Gastroesophageal sphincter (tissue), 4 donors: ENCODE data around the gene RIPOR3. TPM values are rescaled to one million over a fixed set of nuclear protein-coding genes. Genes with fewer than 3 reads are reported as not detected.
A peak's percentile ranks its signal among the peaks of the same experiment; 100 is the strongest.

Experiments
- ATAC-seq: fragments of 150-250 bp; one replicate; pipeline ENCODE4 v1.9.1; 2016; ENCODE audit warnings: mild to moderate bottlenecking, moderate library complexity
- H3K27ac ChIP-seq, 4 donors: fragments of 200-600 bp; sonication (generic) in 3 of 4; 1 replicate in 3 of 4; 2 replicates in 1 of 4; pipeline ENCODE4 v1.5.1; 2016 to 2019
- H3K27me3 ChIP-seq: fragments of 200-600 bp; sonication (generic); one replicate; pipeline ENCODE4 v1.5.1; 2019
- H3K36me3 ChIP-seq, 2 donors: fragments of 200-600 bp; sonication (generic); one replicate each; pipeline ENCODE4 v1.5.1; 2019; ENCODE audit warnings: control low read depth in 1 of 2
- H3K4me1 ChIP-seq, 3 donors: fragments of 200-600 bp; sonication (generic); 1 replicate in 2 of 3; 2 replicates in 1 of 3; pipeline ENCODE4 v1.5.1; 2016 to 2019; ENCODE audit warnings: control low read depth in 2 of 3
- H3K4me3 ChIP-seq, 2 donors: fragments of 200-600 bp; sonication (generic); one replicate each; pipeline ENCODE4 v1.5.1; 2019; ENCODE audit warnings: mild to moderate bottlenecking in 1 of 2, moderate library complexity in 1 of 2
- H3K9me3 ChIP-seq, 3 donors: fragments of 200-600 bp; sonication (generic); one replicate each; pipeline ENCODE4 v1.5.1; 2017 to 2019; ENCODE audit warnings: control low read depth in 2 of 3
- CTCF ChIP-seq, 4 experiments: fragments of 200-600 bp in 2 of 4; fragments of 450-650 bp in 2 of 4; sonication (generic) in 1 of 4; IDR thresholded peaks; one replicate each; pipeline ENCODE4 v1.5.1; 2017 to 2019; ENCODE audit warnings: antibody characterized with exemption in 4 of 4, mild to moderate bottlenecking in 2 of 4, moderate library complexity in 2 of 4
- EP300 ChIP-seq: sonication (generic); formaldehyde crosslinking; IDR thresholded peaks from one replicate; pipeline ENCODE4 v1.6.1; 2017; ENCODE audit warnings: antibody characterized with exemption, mild to moderate bottlenecking
- POLR2A ChIP-seq, 2 donors: fragments of 450-650 bp; IDR thresholded peaks; one replicate each; pipeline ENCODE4 v1.6.1; 2017; ENCODE audit warnings: antibody characterized with exemption in 2 of 2, mild to moderate bottlenecking in 2 of 2, moderate library complexity in 1 of 2
- POLR2AphosphoS5 ChIP-seq: sonication (generic); formaldehyde crosslinking; IDR thresholded peaks from one replicate; pipeline ENCODE4 v1.6.1; 2017; ENCODE audit warnings: antibody characterized with exemption
- WGBS, 2 donors: methylation state at CpG; one replicate each; pipeline ENCODE4 v1.1.5; 2018; ENCODE audit warnings: low coverage in 1 of 2; 5-methylcytosine and 5-hydroxymethylcytosine counted together
- total RNA-seq, 4 donors: library from RNA; depleted of rRNA; stranded (reverse); fragments of >200 nt; gene quantifications; one replicate each; pipeline ENCODE4 v1.1.0, GENCODE V29; 2016

RIPOR3 gene
- total RNA-seq, 4 donors from 2014 or later, result 8.2 to 24.1 (median 12.9) TPM

GRCh38 chr20:50594591-50595432, 96.5 kb downstream of the RIPOR3 start:
- H3K27ac ChIP-seq, result no peak overlapping the region
- WGBS, 2 donors, result 35 to 45% methylated on average over 4 to 5 of the region's 19 CpGs
- TF ChIP-seq POLR2A (IDR thresholded peaks at IDR 0.05), result no peak
- no peak for TF ChIP-seq EP300
- TF ChIP-seq CTCF (IDR thresholded peaks at IDR 0.05), result no peak
- no peak for TF ChIP-seq POLR2AphosphoS5
- peaks cover 0 to 44% (median 10%) of the 10 kb centered on the region in 3 donors for H3K4me1 ChIP-seq
- peaks cover 0 to 5% of the 10 kb centered on the region in 2 donors for H3K36me3 ChIP-seq
- no peak for ATAC-seq
- peaks cover 38% of the 10 kb centered on the region for H3K27me3 ChIP-seq
- no peaks in the 10 kb centered on the region for H3K9me3 ChIP-seq
- no peak overlapping the region for H3K4me3 ChIP-seq

GRCh38 chr20:50594231-50594590, 97.1 kb downstream of the RIPOR3 start:
- Histone ChIP-seq H3K36me3 (peaks cover 0 to 11% of the 10 kb centered on the region in 2 donors), H3K9me3 (no peaks in the 10 kb centered on the region), H3K4me1 (peaks cover 0 to 39% (median 10%) of the 10 kb centered on the region in 3 donors), H3K4me3 (no peak overlapping the region), H3K27me3 (peaks cover 35% of the 10 kb centered on the region), H3K27ac (no peak overlapping the region)
- WGBS, 2 donors, result 72 to 88% methylated on average over 6 to 9 of the region's 11 CpGs
- no peak for ATAC-seq
- TF ChIP-seq POLR2A (IDR thresholded peaks at IDR 0.05) (no peak), EP300 (no peak), CTCF (IDR thresholded peaks at IDR 0.05) (no peak), POLR2AphosphoS5 (no peak)

- H3K9me3 ChIP-seq, result no peaks in the 10 kb centered on the region
- TF ChIP-seq POLR2A (IDR thresholded peaks at IDR 0.05) (no peak), EP300 (no peak), CTCF (IDR thresholded peaks at IDR 0.05) (no peak), POLR2AphosphoS5 (no peak)
- WGBS, 2 donors, result 86% methylated on average over 1 of the region's 9 CpGs; no CpG with 5 or more reads in 1 of the 2 donors
- peaks cover 25% of the 10 kb centered on the region for H3K27me3 ChIP-seq
- no peak overlapping the region for H3K4me3 ChIP-seq
- H3K27ac ChIP-seq, result peak overlapping the region in 1 of 4 donors; percentile 9
- peaks cover 0 to 16% of the 10 kb centered on the region in 2 donors for H3K36me3 ChIP-seq
- H3K4me1 ChIP-seq, result peaks cover 0 to 42% (median 10%) of the 10 kb centered on the region in 3 donors
- no peak for ATAC-seq
Measured at GRCh38 chr20:50593005-50593335, 98.4 kb downstream of the RIPOR3 start.

GRCh38 chr20:50592282-50593004, 98.9 kb downstream of the RIPOR3 start:
- 54 to 65% methylated on average over 7 to 9 of the region's 19 CpGs for WGBS, 2 donors
- Histone ChIP-seq H3K27ac (peak overlapping the region in 2 of 4 donors; percentile 9 to 16), H3K9me3 (no peaks in the 10 kb centered on the region), H3K36me3 (peaks cover 0 to 21% of the 10 kb centered on the region in 2 donors), H3K27me3 (peaks cover 20% of the 10 kb centered on the region), H3K4me3 (no peak overlapping the region), H3K4me1 (peaks cover 0 to 47% (median 10%) of the 10 kb centered on the region in 3 donors)
- TF ChIP-seq CTCF (IDR thresholded peaks at IDR 0.05) (no peak), POLR2A (IDR thresholded peaks at IDR 0.05) (no peak), POLR2AphosphoS5 (no peak), EP300 (no peak)
- peak; percentile 45 for ATAC-seq
